IMR-90 (cell line): ENCODE data around the gene ACOXL. TPM values are rescaled to one million over a fixed set of nuclear protein-coding genes. Genes with fewer than 3 reads are reported as not detected.

Source experiments
- ATAC-seq: fragments of 200-7000 bp; cut with Tn5 transposase; 2 replicates; pipeline ENCODE4 v1.9.1; 2020; ENCODE audit warnings: low read depth, mild to moderate bottlenecking, moderate library complexity
- Bru-seq: library from RNA; stranded (reverse); fragments of 400-500 nt; gene quantifications from one replicate; lab custom pipeline; 2021; lab: Mats Ljungman, UMichigan
- BruChase-seq, 2 experiments: library from RNA; stranded (reverse); fragments of 400-500 nt; gene quantifications; one replicate each; lab custom pipeline; 2021; lab: Mats Ljungman, UMichigan
- BruUV-seq: library from RNA; stranded (reverse); fragments of 400-500 nt; replicated peaks from 2 replicates; lab custom pipeline; 2021; lab: Mats Ljungman, UMichigan
- CTCF ChIA-PET: fragments of 300-600 bp; formaldehyde crosslinking; extraction: SDS; loops from one replicate; lab custom pipeline; 2021; ENCODE audit warnings: antibody characterized with exemption; lab: Yijun Ruan, JAX
- POLR2A ChIA-PET: fragments of 300-600 bp; sonication (Branson Sonifier 250); formaldehyde crosslinking; loops from one replicate; lab custom pipeline; 2022; ENCODE audit warnings: antibody characterized with exemption; ENCODE audit not compliant: unreplicated experiment; lab: Charles Lee
- DNase-seq: peaks from one replicate; pipeline ENCODE4 v3.0.0; 2013
- H2AFZ ChIP-seq: replicated peaks from 2 replicates; pipeline ENCODE3; 2013; ENCODE audit warnings: low read length, mild to moderate bottlenecking; ENCODE audit not compliant: poor library complexity
- H2AK5ac ChIP-seq: 2 replicates; pipeline ENCODE4 v1.6.1; 2013; ENCODE audit warnings: low read depth, low read length, inconsistent platforms
- H2AK9ac ChIP-seq: replicated peaks from 2 replicates; pipeline ENCODE3; 2013; ENCODE audit warnings: mild to moderate bottlenecking, low read depth, low read length, moderate library complexity; ENCODE audit not compliant: poor library complexity
- H2BK120ac ChIP-seq: 2 replicates; pipeline ENCODE4 v1.6.1; 2013; ENCODE audit warnings: low read depth, low read length, inconsistent platforms
- H2BK15ac ChIP-seq: 3 replicates; pipeline ENCODE4 v1.6.1; 2013; ENCODE audit warnings: low read depth, low read length, inconsistent platforms
- H2BK20ac ChIP-seq: 2 replicates; pipeline ENCODE4 v1.6.1; 2013; ENCODE audit warnings: low read depth, mild to moderate bottlenecking, inconsistent platforms, low read length, moderate library complexity
- H2BK5ac ChIP-seq: 2 replicates; pipeline ENCODE4 v1.6.1; 2013; ENCODE audit warnings: mild to moderate bottlenecking, low read depth, low read length, inconsistent platforms; ENCODE audit not compliant: poor library complexity, severe bottlenecking
- H3K14ac ChIP-seq: replicated peaks from 2 replicates; pipeline ENCODE4 v1.6.1; 2013; ENCODE audit warnings: low read depth, low read length, inconsistent platforms
- H3K18ac ChIP-seq: 2 replicates; pipeline ENCODE4 v1.6.1; 2013; ENCODE audit warnings: low read depth, low read length, control low read depth
- H3K23ac ChIP-seq: 2 replicates; pipeline ENCODE4 v1.6.1; 2013; ENCODE audit warnings: low read depth, low read length, inconsistent platforms
- H3K27ac ChIP-seq: 2 replicates; pipeline ENCODE4 v1.5.1; 2013; ENCODE audit warnings: mild to moderate bottlenecking, control low read depth, low read length; ENCODE audit not compliant: insufficient read depth
- H3K27me3 ChIP-seq: 2 replicates; pipeline ENCODE4 v1.6.1; 2013; ENCODE audit warnings: low read length; ENCODE audit not compliant: control insufficient read depth, insufficient read depth
- H3K36me3 ChIP-seq: 2 replicates; pipeline ENCODE4 v1.6.1; 2013; ENCODE audit warnings: low read length, mixed read lengths; ENCODE audit not compliant: control insufficient read depth, insufficient read depth
- H3K4ac ChIP-seq: 2 replicates; pipeline ENCODE4 v1.6.1; 2013; ENCODE audit warnings: low read depth, low read length, inconsistent platforms
- H3K4me1 ChIP-seq: 2 replicates; pipeline ENCODE4 v1.6.1; 2013; ENCODE audit warnings: low read length, mixed read lengths; ENCODE audit not compliant: control insufficient read depth, insufficient read depth
- H3K4me2 ChIP-seq: 2 replicates; pipeline ENCODE4 v1.6.1; 2013; ENCODE audit warnings: low read depth, mild to moderate bottlenecking, control low read depth, low read length, moderate library complexity
- H3K4me3 ChIP-seq: 2 replicates; pipeline ENCODE4 v1.5.1; 2013; ENCODE audit warnings: low read depth, mild to moderate bottlenecking, control low read depth, low read length, moderate library complexity; ENCODE audit not compliant: insufficient read depth
- H3K56ac ChIP-seq: 2 replicates; pipeline ENCODE4 v1.6.1; 2013; ENCODE audit warnings: low read length, inconsistent platforms; ENCODE audit not compliant: insufficient read depth; ENCODE audit errors: extremely low read depth
- H3K79me1 ChIP-seq, 2 experiments: 2 replicates each; pipeline ENCODE4 v1.6.1; 2013; ENCODE audit warnings: low read length in 2 of 2, inconsistent platforms in 1 of 2, low read depth in 1 of 2
- H3K9ac ChIP-seq: 2 replicates; pipeline ENCODE4 v1.6.1; 2013; ENCODE audit warnings: low read depth, low read length, control low read depth
- H3K9me1 ChIP-seq: 2 replicates; pipeline ENCODE4 v1.6.1; 2013; ENCODE audit warnings: low read length, inconsistent platforms; ENCODE audit not compliant: insufficient read depth
- H3K9me3 ChIP-seq: 2 replicates; pipeline ENCODE4 v1.6.1; 2013; ENCODE audit warnings: low read length; ENCODE audit not compliant: control insufficient read depth, insufficient read depth
- H4K20me1 ChIP-seq: 2 replicates; pipeline ENCODE4 v1.6.1; 2013; ENCODE audit warnings: low read length, inconsistent platforms; ENCODE audit not compliant: insufficient read depth
- H4K5ac ChIP-seq: 2 replicates; pipeline ENCODE4 v1.6.1; 2013; ENCODE audit warnings: mild to moderate bottlenecking, low read depth, low read length, control low read depth
- H4K8ac ChIP-seq, 2 experiments: 2 replicates each; pipeline ENCODE4 v1.6.1; 2013; ENCODE audit warnings: low read depth in 2 of 2, low read length in 2 of 2, control low read depth in 1 of 2, inconsistent platforms in 1 of 2
- H4K91ac ChIP-seq: 2 replicates; pipeline ENCODE4 v1.6.1; 2013; ENCODE audit warnings: low read depth, low read length, inconsistent platforms; ENCODE audit not compliant: insufficient read depth
- BHLHE40 ChIP-seq: fragments of 150-350 bp; IDR thresholded peaks from 2 replicates; pipeline ENCODE4 v1.6.1; 2016; ENCODE audit warnings: mild to moderate bottlenecking, low read depth, low read length
- CHD1 ChIP-seq: IDR thresholded peaks from 2 replicates; pipeline ENCODE4 v1.6.1; 2012; ENCODE audit warnings: low read depth, low read length, improper control_type of control experiment
- FOS ChIP-seq: fragments of 150-350 bp; IDR thresholded peaks from 2 replicates; pipeline ENCODE4 v1.6.1; 2016; ENCODE audit warnings: low read depth, low read length
- MAFK ChIP-seq: IDR thresholded peaks from 2 replicates; pipeline ENCODE4 v1.6.1; 2012; ENCODE audit warnings: low read depth, low read length, improper control_type of control experiment
- NFE2L2 ChIP-seq: fragments of 150-350 bp; IDR thresholded peaks from 2 replicates; pipeline ENCODE4 v1.6.1; 2016; ENCODE audit warnings: low read depth, mild to moderate bottlenecking, low read length
- POLR2A ChIP-seq: IDR thresholded peaks from 2 replicates; pipeline ENCODE4 v1.6.1; 2012; ENCODE audit warnings: mild to moderate bottlenecking, low read depth, low read length
- RAD21 ChIP-seq: IDR thresholded peaks from 2 replicates; pipeline ENCODE4 v1.6.1; 2012; ENCODE audit warnings: low read length, improper control_type of control experiment
- RCOR1 ChIP-seq: IDR thresholded peaks from 2 replicates; pipeline ENCODE4 v1.6.1; 2012; ENCODE audit warnings: mild to moderate bottlenecking, low read length, improper control_type of control experiment; ENCODE audit not compliant: insufficient replicate concordance
- SMC3 ChIP-seq: fragments of 150-350 bp; IDR thresholded peaks from 2 replicates; pipeline ENCODE4 v1.6.1; 2016; ENCODE audit warnings: low read depth, mild to moderate bottlenecking, antibody characterized with exemption, low read length, moderate library complexity
- WGBS, 2 experiments: methylation state at CpG; one replicate each; pipeline versions ENCODE4 v1.1.5 to v1.1.7; 2013; ENCODE audit warnings: missing lambda C conversion rate in 2 of 2; ENCODE audit not compliant: insufficient read length in 1 of 2; ENCODE audit errors: extremely low coverage in 2 of 2; 5-methylcytosine and 5-hydroxymethylcytosine counted together
- dilution Hi-C: fragments of 300-500 bp; cut with HindIII; formaldehyde crosslinking; loops from one replicate; pipeline ENCODE4 v1.14.3; 2018; ENCODE audit warnings: low sequenced_read_pairs; ENCODE audit not compliant: unreplicated experiment
- in situ Hi-C: fragments of 300-500 bp; cut with MboI; formaldehyde crosslinking; loops from 3 replicates; pipeline ENCODE4 v1.14.3; 2019; ENCODE audit warnings: low sequenced_read_pairs, inconsistent platforms, mixed read lengths
- intact Hi-C: fragments of 100-400 bp; cut with micrococcal nuclease; formaldehyde crosslinking; loops from 2 replicates; pipeline ENCODE4 v1.10.0; 2022
- long read RNA-seq: library from polyadenylated mRNA; unstranded; transcript quantifications from one replicate; pipeline ENCODE4 v2.0.0, GENCODE V29; 2021; ENCODE audit not compliant: unreplicated experiment
- polyA plus RNA-seq, 3 experiments: library from polyadenylated mRNA; depleted of rRNA; stranded (reverse); fragments of >200 nt; gene quantifications; 2 replicates each; pipeline ENCODE4 v1.2.3, GENCODE V29; 2012; ENCODE audit warnings: low replicate concordance in 1 of 3
- total RNA-seq: library from RNA; depleted of rRNA; stranded (reverse); fragments of >200 nt; gene quantifications from 2 replicates; pipeline ENCODE4 v1.2.3, GENCODE V29; 2012; rRNA removed

ACOXL gene
- total RNA-seq (not detected in 2 replicates), polyA plus RNA-seq (2012; rRNA removed) (not detected in 2 replicates), Bru-seq, nascent RNA (percentile 3 among the genes with signal in this experiment), BruChase-seq, experiment 1, labeled RNA remaining after a 6-hour chase (percentile 2 among the genes with signal in this experiment), BruChase-seq, experiment 2, labeled RNA remaining after a 2-hour chase (percentile 2 among the genes with signal in this experiment)
- 0.03 TPM in 1 of 2 replicates, not detected in the other for polyA plus RNA-seq (2012; cell fraction: cytosol; rRNA removed)
- not detected in 2 replicates for polyA plus RNA-seq (2012; cell fraction: nucleus; rRNA removed; ENCODE audit: low replicate concordance)
- long read RNA-seq = 0 reads

- 4% methylated on average over 13 of the region's 94 CpGs; no CpG with 5 or more reads in 1 of the 2 experiments for WGBS, 2 experiments
- no TSS peak for BruUV-seq
- Histone ChIP-seq H3K27ac (no peak within 1 kb of the TSS), H3K4me2 (no peak within 1 kb of the TSS), H3K4me3 (no peak within 1 kb of the TSS), H2BK15ac (no peak within 1 kb of the TSS), H3K4ac (no peak within 1 kb of the TSS), H3K79me1 (no peaks in the 10 kb centered on the region), H2AFZ (no peak within 1 kb of the TSS), H3K9ac (no peak within 1 kb of the TSS), H3K23ac (no peak within 1 kb of the TSS), H3K56ac (no peak within 1 kb of the TSS), H2AK5ac (no peak within 1 kb of the TSS), H2BK120ac (no peak within 1 kb of the TSS), H2AK9ac (no peak within 1 kb of the TSS), H2BK20ac (no peak within 1 kb of the TSS), H3K27me3 (peaks cover 63% of the 10 kb centered on the region), H3K14ac (no peak within 1 kb of the TSS), H4K8ac (no peak within 1 kb of the TSS), H4K91ac (no peak within 1 kb of the TSS), H4K5ac (no peak within 1 kb of the TSS), H3K4me1 (no peaks in the 10 kb centered on the region), H4K20me1 (no peaks in the 10 kb centered on the region), H3K18ac (no peak within 1 kb of the TSS), H3K36me3 (no peaks in the 10 kb centered on the region), H2BK5ac (no peak within 1 kb of the TSS), H3K9me3 (peaks cover 5% of the 10 kb centered on the region), H3K9me1 (no peaks in the 10 kb centered on the region)
- intact Hi-C loops (no loop called here), dilution Hi-C loops (no loop called here), in situ Hi-C loops (no loop called here)
- no peak for TF ChIP-seq POLR2A
- TF ChIP-seq BHLHE40 = no peak
- no peak for TF ChIP-seq NFE2L2
- TF ChIP-seq MAFK = no peak
- TF ChIP-seq CHD1 = no peak
- no peak for TF ChIP-seq RCOR1
- no peak for TF ChIP-seq SMC3
- no peak for TF ChIP-seq RAD21
- TF ChIP-seq FOS = no peak
- POLR2A ChIA-PET = no interaction called here
- ATAC-seq = no peak
- CTCF ChIA-PET = no interaction called here
- DNase-seq = no peak
Measured at GRCh38 chr2:110732422-110733413, at the start of gene ACOXL. Gene ACOXL, plus strand, starts transcription at chr2:110732573. Its CDS starts 35,817 bp downstream, at chr2:110768390.
